ENCODE measurements around the gene PRKCB. TPM values are rescaled to one million over a fixed set of nuclear protein-coding genes. Genes with fewer than 3 reads are reported as not detected.
A peak's percentile ranks its signal among the peaks of the same experiment; 100 is the strongest.

PRKCB gene
- total and polyA plus RNA-seq, 2 of the 8 experiments (the other 6 are each of a cell fraction or from before 2014, with no cell fraction given), result 7.1 to 12.1 TPM

DNA sequence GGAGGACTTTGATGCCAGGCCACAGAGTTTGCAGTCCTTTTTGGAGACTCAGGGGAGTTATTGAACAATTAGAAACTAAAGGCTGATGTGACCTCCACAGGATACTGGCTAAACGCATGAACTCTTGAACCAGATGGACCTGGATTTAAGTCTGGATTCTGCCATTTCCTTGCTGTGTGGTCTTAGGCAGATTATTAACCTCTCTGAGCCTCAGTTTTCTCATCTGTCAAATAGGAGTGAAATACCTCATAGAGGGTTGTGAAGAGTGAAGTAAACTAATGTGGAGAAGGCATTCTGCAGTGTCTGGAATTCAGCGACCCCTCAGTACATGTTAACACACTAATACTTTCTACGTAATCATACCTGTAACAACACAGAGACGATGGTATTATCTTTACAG, 93.5 kb downstream of the PRKCB start:
- DNase-seq (ENCODE audit: low read depth in 1 of 2, low spot score in 2 of 2) (no peak), FAIRE-seq (no peak)
- Histone ChIP-seq H3K23me2 (ENCODE audit: low read depth, low read length) (peaks cover 5% of the 10 kb centered on the region; the same call in 1 of the 2 replicates), H2BK15ac (ENCODE audit: low read length) (no peak overlapping the region), H3K23ac (ENCODE audit: insufficient read length) (no peak overlapping the region), H3K56ac (replicated peaks; ENCODE audit: insufficient read length, low read depth, low read length) (no peak overlapping the region), H4K91ac (replicated peaks; ENCODE audit: insufficient read length, low read length) (no peak overlapping the region), H3K27me3 (replicated peaks in 1 of 4; ENCODE audit: control insufficient read depth in 3 of 4, extremely low read depth in 1 of 4, insufficient read depth in 3 of 4, low read length in 3 of 4) (no peaks in the 10 kb centered on the region), H3K14ac (ENCODE audit: insufficient read length) (no peak overlapping the region), H3K9ac (replicated peaks in 1 of 4; ENCODE audit: extremely low read depth in 1 of 4, low read depth in 3 of 4, low read length in 3 of 4) (no peak overlapping the region), H2BK5ac (ENCODE audit: low read depth, low read length) (no peak overlapping the region), H3K79me1 (ENCODE audit: low read depth, low read length) (no peaks in the 10 kb centered on the region), H3K18ac (ENCODE audit: extremely low read depth, low read length) (no peak overlapping the region), H3K27ac (ENCODE audit: low read depth, low read length) (no peak overlapping the region), H2AK5ac (ENCODE audit: low read depth, low read length) (no peak overlapping the region), H4K5ac (ENCODE audit: insufficient read length, low read depth, low read length) (no peak overlapping the region), H3K4ac (replicated peaks; ENCODE audit: insufficient read length, low read depth, low read length) (no peak overlapping the region), H3K36me3 (ENCODE audit: control insufficient read depth in 2 of 4, insufficient read depth in 4 of 4, low read length in 3 of 4) (no peaks in the 10 kb centered on the region; a peak in 1 of 8 replicates), H2BK20ac (ENCODE audit: low read length) (no peak overlapping the region), H2BK12ac (ENCODE audit: low read depth, low read length) (no peak overlapping the region), H3K4me1 (replicated peaks in 1 of 4; ENCODE audit: control insufficient read depth in 3 of 4, insufficient read depth in 4 of 4, low read length in 3 of 4) (no peaks in the 10 kb centered on the region; a peak in 1 of 7 replicates), H2BK120ac (replicated peaks; ENCODE audit: low read depth, low read length) (no peak overlapping the region), H4K8ac (ENCODE audit: extremely low read depth, insufficient read depth, low read length) (no peak overlapping the region), H2AFZ (ENCODE audit: low read length) (no peak overlapping the region), H3K4me3 (ENCODE audit: extremely low read depth in 1 of 4, insufficient read depth in 2 of 4, low read depth in 3 of 4, low read length in 4 of 4) (no peak overlapping the region), H4K20me1 (replicated peaks in 1 of 2; ENCODE audit: control insufficient read depth in 1 of 2, insufficient read depth in 2 of 2, low read length in 2 of 2) (no peaks in the 10 kb centered on the region), H3K79me2 (ENCODE audit: control insufficient read depth in 1 of 2, insufficient read depth in 2 of 2, low read length in 2 of 2) (no peaks in the 10 kb centered on the region), H3K9me3 (ENCODE audit: insufficient read depth in 2 of 2, low read depth in 1 of 2, low read length in 1 of 2) (no peaks in the 10 kb centered on the region), H3K4me2 (ENCODE audit: insufficient read depth in 1 of 2, low read depth in 2 of 2, low read length in 2 of 2) (no peak overlapping the region)
- TF ChIP-seq KDM1A (IDR thresholded peaks at IDR 0.05; ENCODE audit: borderline replicate concordance, low read length) (0 out of 2 replicates have a peak, but pooled peaks have one; percentile 36), TAF1 (IDR thresholded peaks at IDR 0.05; ENCODE audit: low read depth, low read length) (no peak)
- WGBS, 2 experiments (ENCODE audit: extremely low coverage in 1 of 2, insufficient coverage in 1 of 2, insufficient read length in 1 of 2, insufficient replicate concordance in 2 of 2, low coverage in 1 of 2, low lambda C conversion rate in 2 of 2, missing lambda C conversion rate in 1 of 2), result 95% methylated on average over 4 of the region's 4 CpGs; no CpG with 5 or more reads in 1 of the 2 experiments
- ChIA-PET POLR2A (ENCODE audit: partially characterized antibody) (no interaction called here), CTCF (ENCODE audit: partially characterized antibody) (interaction anchor here (0.9 kb wide), 1 partner anchor 23 kb away, joined by 3 read pairs; no protein-coding TSS in a partner anchor)
